Liver (tissue), 2 donors: ENCODE data around the gene COX5A.

Experiments
- TF ChIP-seq, protein P1 (sequence below): IDR thresholded peaks from 2 replicates; pipeline ENCODE4 v1.6.1; 2016; ENCODE audit warnings: antibody characterized with exemption, mild to moderate bottlenecking
- TF ChIP-seq, protein P2 (sequence below): fragments of 150-350 bp; IDR thresholded peaks from 2 replicates; pipeline ENCODE4 v1.5.1; 2017; ENCODE audit warnings: improper control_type of control experiment, low read depth, low read length; ENCODE audit not compliant: missing input control
- donor health status: healthy.

GRCh38 chr15:74885461-74885860, 52.4 kb downstream of the COX5A start:
- TF ChIP-seq, protein P1, sequence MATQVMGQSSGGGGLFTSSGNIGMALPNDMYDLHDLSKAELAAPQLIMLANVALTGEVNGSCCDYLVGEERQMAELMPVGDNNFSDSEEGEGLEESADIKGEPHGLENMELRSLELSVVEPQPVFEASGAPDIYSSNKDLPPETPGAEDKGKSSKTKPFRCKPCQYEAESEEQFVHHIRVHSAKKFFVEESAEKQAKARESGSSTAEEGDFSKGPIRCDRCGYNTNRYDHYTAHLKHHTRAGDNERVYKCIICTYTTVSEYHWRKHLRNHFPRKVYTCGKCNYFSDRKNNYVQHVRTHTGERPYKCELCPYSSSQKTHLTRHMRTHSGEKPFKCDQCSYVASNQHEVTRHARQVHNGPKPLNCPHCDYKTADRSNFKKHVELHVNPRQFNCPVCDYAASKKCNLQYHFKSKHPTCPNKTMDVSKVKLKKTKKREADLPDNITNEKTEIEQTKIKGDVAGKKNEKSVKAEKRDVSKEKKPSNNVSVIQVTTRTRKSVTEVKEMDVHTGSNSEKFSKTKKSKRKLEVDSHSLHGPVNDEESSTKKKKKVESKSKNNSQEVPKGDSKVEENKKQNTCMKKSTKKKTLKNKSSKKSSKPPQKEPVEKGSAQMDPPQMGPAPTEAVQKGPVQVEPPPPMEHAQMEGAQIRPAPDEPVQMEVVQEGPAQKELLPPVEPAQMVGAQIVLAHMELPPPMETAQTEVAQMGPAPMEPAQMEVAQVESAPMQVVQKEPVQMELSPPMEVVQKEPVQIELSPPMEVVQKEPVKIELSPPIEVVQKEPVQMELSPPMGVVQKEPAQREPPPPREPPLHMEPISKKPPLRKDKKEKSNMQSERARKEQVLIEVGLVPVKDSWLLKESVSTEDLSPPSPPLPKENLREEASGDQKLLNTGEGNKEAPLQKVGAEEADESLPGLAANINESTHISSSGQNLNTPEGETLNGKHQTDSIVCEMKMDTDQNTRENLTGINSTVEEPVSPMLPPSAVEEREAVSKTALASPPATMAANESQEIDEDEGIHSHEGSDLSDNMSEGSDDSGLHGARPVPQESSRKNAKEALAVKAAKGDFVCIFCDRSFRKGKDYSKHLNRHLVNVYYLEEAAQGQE = no peak
- TF ChIP-seq, protein P2, sequence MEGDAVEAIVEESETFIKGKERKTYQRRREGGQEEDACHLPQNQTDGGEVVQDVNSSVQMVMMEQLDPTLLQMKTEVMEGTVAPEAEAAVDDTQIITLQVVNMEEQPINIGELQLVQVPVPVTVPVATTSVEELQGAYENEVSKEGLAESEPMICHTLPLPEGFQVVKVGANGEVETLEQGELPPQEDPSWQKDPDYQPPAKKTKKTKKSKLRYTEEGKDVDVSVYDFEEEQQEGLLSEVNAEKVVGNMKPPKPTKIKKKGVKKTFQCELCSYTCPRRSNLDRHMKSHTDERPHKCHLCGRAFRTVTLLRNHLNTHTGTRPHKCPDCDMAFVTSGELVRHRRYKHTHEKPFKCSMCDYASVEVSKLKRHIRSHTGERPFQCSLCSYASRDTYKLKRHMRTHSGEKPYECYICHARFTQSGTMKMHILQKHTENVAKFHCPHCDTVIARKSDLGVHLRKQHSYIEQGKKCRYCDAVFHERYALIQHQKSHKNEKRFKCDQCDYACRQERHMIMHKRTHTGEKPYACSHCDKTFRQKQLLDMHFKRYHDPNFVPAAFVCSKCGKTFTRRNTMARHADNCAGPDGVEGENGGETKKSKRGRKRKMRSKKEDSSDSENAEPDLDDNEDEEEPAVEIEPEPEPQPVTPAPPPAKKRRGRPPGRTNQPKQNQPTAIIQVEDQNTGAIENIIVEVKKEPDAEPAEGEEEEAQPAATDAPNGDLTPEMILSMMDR = no peak
